Keratinocyte (primary cell): Measurements from ENCODE around the gene DCAF7. TPM values are rescaled to one million over a fixed set of nuclear protein-coding genes. Genes with fewer than 3 reads are reported as not detected.

Experiments
- DNase-seq: peaks from one replicate; pipeline ENCODE4 v3.0.0-alpha.2; 2011; ENCODE audit warnings: low read depth, missing footprints, low spot score
- FAIRE-seq: peaks from 2 replicates; lab custom pipeline; 2011; peaks lifted over from hg19 to GRCh38; lab: Jason Lieb, UNC
- H2AFZ ChIP-seq: 2 replicates; pipeline ENCODE4 v1.6.0; 2012; ENCODE audit warnings: low read length, control low read depth, inconsistent platforms; ENCODE audit not compliant: control insufficient read depth
- H3K27ac ChIP-seq: 2 replicates; pipeline ENCODE4 v1.5.1; 2011; ENCODE audit warnings: low read length; ENCODE audit not compliant: control insufficient read depth, insufficient read depth
- H3K27me3 ChIP-seq: 3 replicates; pipeline ENCODE4 v1.6.0; 2011; ENCODE audit warnings: low read length; ENCODE audit not compliant: control insufficient read depth, insufficient read depth; ENCODE audit errors: extremely low read depth
- H3K36me3 ChIP-seq, 2 experiments: 2 replicates in 1 of 2; 3 replicates in 1 of 2; pipeline ENCODE4 v1.5.1; 2011; ENCODE audit warnings: low read length in 2 of 2, mild to moderate bottlenecking in 1 of 2; ENCODE audit not compliant: control insufficient read depth in 2 of 2, insufficient read depth in 2 of 2; ENCODE audit errors: extremely low read depth in 1 of 2
- H3K4me1 ChIP-seq: 3 replicates; pipeline ENCODE4 v1.5.1; 2011; ENCODE audit warnings: low read length; ENCODE audit not compliant: control insufficient read depth, insufficient read depth; ENCODE audit errors: extremely low read depth
- H3K4me2 ChIP-seq: 3 replicates; pipeline ENCODE4 v1.6.0; 2011; ENCODE audit warnings: low read depth, low read length; ENCODE audit not compliant: control insufficient read depth, insufficient read depth; ENCODE audit errors: extremely low read depth
- H3K4me3 ChIP-seq, 3 experiments: fragments of 200-600 bp in 1 of 3; sonication (generic) in 1 of 3; 2 replicates in 2 of 3; 3 replicates in 1 of 3; pipeline ENCODE4 v1.5.1; 2011 to 2016; ENCODE audit warnings: low read length in 3 of 3, mild to moderate bottlenecking in 3 of 3, control low read depth in 2 of 3, inconsistent platforms in 1 of 3, low read depth in 1 of 3, mixed read lengths in 1 of 3, mixed run types in 1 of 3, moderate library complexity in 1 of 3; ENCODE audit not compliant: control insufficient read depth in 2 of 3, insufficient read depth in 2 of 3; ENCODE audit errors: extremely low read depth in 1 of 3
- H3K79me2 ChIP-seq: 2 replicates; pipeline ENCODE4 v1.6.0; 2012; ENCODE audit warnings: low read length; ENCODE audit not compliant: control insufficient read depth, insufficient read depth
- H3K9ac ChIP-seq: 3 replicates; pipeline ENCODE4 v1.6.0; 2011; ENCODE audit warnings: low read length; ENCODE audit not compliant: control insufficient read depth, insufficient read depth; ENCODE audit errors: extremely low read depth
- H3K9me1 ChIP-seq: 3 replicates; pipeline ENCODE4 v1.6.0; 2011; ENCODE audit warnings: low read length; ENCODE audit not compliant: control insufficient read depth, insufficient read depth; ENCODE audit errors: extremely low read depth
- H3K9me3 ChIP-seq: 2 replicates; pipeline ENCODE4 v1.5.1; 2012; ENCODE audit warnings: low read depth, low read length; ENCODE audit not compliant: control insufficient read depth
- H4K20me1 ChIP-seq: 3 replicates; pipeline ENCODE4 v1.6.0; 2011; ENCODE audit warnings: low read length; ENCODE audit not compliant: control insufficient read depth, insufficient read depth; ENCODE audit errors: extremely low read depth
- CTCF ChIP-seq, 3 experiments: IDR thresholded peaks in 1 of 3; conservative IDR thresholded peaks in 1 of 3; optimal IDR thresholded peaks in 1 of 3; 2 replicates in 2 of 3; 3 replicates in 1 of 3; pipeline versions ENCODE3 to v1.5.1; 2011; ENCODE audit warnings: low read length in 3 of 3, mild to moderate bottlenecking in 3 of 3, moderate library complexity in 2 of 3, control low read depth in 1 of 3, inconsistent platforms in 1 of 3; ENCODE audit not compliant: insufficient read depth in 2 of 3; ENCODE audit errors: extremely low read depth in 1 of 3
- EZH2 ChIP-seq: IDR thresholded peaks from one replicate; pipeline ENCODE4 v1.6.1; 2012; ENCODE audit warnings: inconsistent platforms, mild to moderate bottlenecking, low read length, moderate library complexity
- dilution Hi-C: fragments of 300-500 bp; cut with MboI; formaldehyde crosslinking; loops from one replicate; pipeline ENCODE4 v1.7.0; 2020; ENCODE audit warnings: low sequenced_read_pairs; ENCODE audit not compliant: extremely low pct_ligation_motif_present
- polyA plus RNA-seq, 5 experiments: library from polyadenylated mRNA; depleted of rRNA in 3 of 5; stranded (reverse) in 3 of 5; stranded (forward) in 1 of 5; unstranded in 1 of 5; fragments of >200 nt; gene quantifications; 1 replicate in 1 of 5; 2 replicates in 3 of 5; 3 replicates in 1 of 5; pipeline versions ENCODE4 v1.2.1 to v1.2.3, GENCODE V29; 2011 to 2012; ENCODE audit warnings: missing spikeins in 2 of 5, low read depth in 1 of 5, low replicate concordance in 1 of 5

The DCAF7 gene
- polyA plus RNA-seq, 1 donor (not counting 4 experiments of a cell fraction or from before 2014, with no cell fraction given) = 32.6 TPM

GRCh38 chr17:63626551-63627180 is 76.4 kb downstream of the DCAF7 start:
- TF ChIP-seq CTCF (optimal IDR thresholded peaks at IDR 0.05 in 1 of 3, IDR thresholded peaks at IDR 0.05 in 1 of 3, conservative IDR thresholded peaks at IDR 0.05 in 1 of 3; ENCODE audit: extremely low read depth in 1 of 3, insufficient read depth in 2 of 3, low read length in 3 of 3) (no peak), EZH2 (no peak)
- Histone ChIP-seq H2AFZ (no peak overlapping the region), H3K9ac (no peak overlapping the region), H3K9me3 (no peaks in the 10 kb centered on the region), H3K4me3 (no peak overlapping the region), H3K27ac (no peak overlapping the region), H3K36me3 (no peaks in the 10 kb centered on the region), H4K20me1 (peaks cover 2% of the 10 kb centered on the region), H3K4me1 (peaks cover 8% of the 10 kb centered on the region), H3K27me3 (no peaks in the 10 kb centered on the region), H3K9me1 (no peaks in the 10 kb centered on the region), H3K79me2 (peaks cover 32% of the 10 kb centered on the region), H3K4me2 (no peak overlapping the region)
- dilution Hi-C loops = no loop called here
- DNase-seq (no peak), FAIRE-seq (no peak)

GRCh38 chr17:63629627-63630026 is 79.3 kb downstream of the DCAF7 start:
- DNase-seq = no peak

More at GRCh38 chr17:63629627-63630026, 79.3 kb downstream of the DCAF7 start:
- H3K36me3 ChIP-seq = peaks cover 0 to 13% of the 10 kb centered on the region in 2 experiments
- no peak for FAIRE-seq
- no peak overlapping the region for H3K27ac ChIP-seq
- H3K9me3 ChIP-seq = no peaks in the 10 kb centered on the region
- H3K9me1 ChIP-seq = no peaks in the 10 kb centered on the region
- dilution Hi-C loops = no loop called here
- H3K4me1 ChIP-seq = no peaks in the 10 kb centered on the region
- H3K27me3 ChIP-seq = no peaks in the 10 kb centered on the region
- no peak overlapping the region for H3K9ac ChIP-seq
- peaks cover 19% of the 10 kb centered on the region for H3K79me2 ChIP-seq
- TF ChIP-seq EZH2 (no peak), CTCF (optimal IDR thresholded peaks at IDR 0.05 in 1 of 3, IDR thresholded peaks at IDR 0.05 in 1 of 3, conservative IDR thresholded peaks at IDR 0.05 in 1 of 3; ENCODE audit: extremely low read depth in 1 of 3, insufficient read depth in 2 of 3, low read length in 3 of 3) (no peak)
- no peak overlapping the region for H3K4me3 ChIP-seq
- H2AFZ ChIP-seq = no peak overlapping the region
- no peak overlapping the region for H3K4me2 ChIP-seq
- H4K20me1 ChIP-seq = no peaks in the 10 kb centered on the region
